Measurements from ENCODE around the gene H1-8. TPM values are rescaled to one million over a fixed set of nuclear protein-coding genes. Genes with fewer than 3 reads are reported as not detected.

H1-8 gene
- total RNA-seq, 4 donors from 2014 or later: not detected

GRCh38 chr3:129530251-129530791 lies 12.7 kb upstream of the H1-8 start:
- 45 to 47% methylated on average over 6 of the region's 6 CpGs for WGBS, 2 donors
- DNase-seq (ENCODE audit: low spot score in 2 of 2): no peak
- intact Hi-C loops (cut with DNase I; ENCODE audit: low total_unique reads): no loop called here
- no peak overlapping the region for H3K4me3 ChIP-seq (ENCODE audit: low read depth, poor library complexity, severe bottlenecking)
- no peak for TF ChIP-seq POLR2A (IDR thresholded peaks at IDR 0.05)
- no peak for TF ChIP-seq CTCF (IDR thresholded peaks at IDR 0.05)

GRCh38 chr3:129530821-129531220 lies 12.2 kb upstream of the H1-8 start:
- intact Hi-C loops (cut with DNase I; ENCODE audit: low total_unique reads): no loop called here
- no peak for DNase-seq (ENCODE audit: low spot score in 2 of 2)
- 99 to 100% methylated on average over 7 to 13 of the region's 13 CpGs for WGBS, 2 donors
- no peak overlapping the region for H3K4me3 ChIP-seq (ENCODE audit: low read depth, poor library complexity, severe bottlenecking)
- TF ChIP-seq POLR2A (IDR thresholded peaks at IDR 0.05) (no peak), CTCF (IDR thresholded peaks at IDR 0.05) (no peak)

- intact Hi-C loops (cut with DNase I; ENCODE audit: low total_unique reads): no loop called here
- 82 to 87% methylated on average over 11 of the region's 11 CpGs for WGBS, 2 donors
- TF ChIP-seq POLR2A (IDR thresholded peaks at IDR 0.05): no peak
- TF ChIP-seq CTCF (IDR thresholded peaks at IDR 0.05): no peak
- DNase-seq (ENCODE audit: low spot score in 2 of 2): no peak
- H3K4me3 ChIP-seq (ENCODE audit: low read depth, poor library complexity, severe bottlenecking): no peak overlapping the region
These were observed 11.3 kb upstream of the H1-8 start for GRCh38 chr3:129531699-129532098.

GRCh38 chr3:129532261-129532660 lies 10.7 kb upstream of the H1-8 start:
- H3K4me3 ChIP-seq (ENCODE audit: low read depth, poor library complexity, severe bottlenecking): no peak overlapping the region
- TF ChIP-seq POLR2A (IDR thresholded peaks at IDR 0.05) (no peak), CTCF (IDR thresholded peaks at IDR 0.05) (no peak)
- DNase-seq (ENCODE audit: low spot score in 2 of 2): no peak
- 96 to 97% methylated on average over 20 of the region's 20 CpGs for WGBS, 2 donors
- intact Hi-C loops (cut with DNase I; ENCODE audit: low total_unique reads): no loop called here

- H3K4me3 ChIP-seq (ENCODE audit: low read depth, poor library complexity, severe bottlenecking): no peak overlapping the region
- no peak for DNase-seq (ENCODE audit: low spot score in 2 of 2)
- no peak for TF ChIP-seq POLR2A (IDR thresholded peaks at IDR 0.05)
- no peak for TF ChIP-seq CTCF (IDR thresholded peaks at IDR 0.05)
- intact Hi-C loops (cut with DNase I; ENCODE audit: low total_unique reads): no loop called here
- WGBS, 2 donors: 95% methylated on average over 16 of the region's 16 CpGs
These were observed 9.6 kb upstream of the H1-8 start for GRCh38 chr3:129533406-129533805.

- no peak for TF ChIP-seq POLR2A (IDR thresholded peaks at IDR 0.05)
- TF ChIP-seq CTCF (IDR thresholded peaks at IDR 0.05): no peak
- WGBS, 2 donors: 83 to 91% methylated on average over 4 of the region's 4 CpGs
These were observed 8.4 kb upstream of the H1-8 start for GRCh38 chr3:129534428-129535027.

More at GRCh38 chr3:129534428-129535027, 8.4 kb upstream of the H1-8 start:
- intact Hi-C loops (cut with DNase I; ENCODE audit: low total_unique reads): no loop called here
- DNase-seq (ENCODE audit: low spot score in 2 of 2): no peak
- H3K4me3 ChIP-seq (ENCODE audit: low read depth, poor library complexity, severe bottlenecking): no peak overlapping the region
